HG03064 (cell line): Measurements from ENCODE around the gene TFF3.

Experiments
- ATAC-seq: cut with Tn5 transposase; IDR thresholded peaks from one replicate; pipeline ENCODE4 v1.9.1; 2021; ENCODE audit warnings: low read depth; ENCODE audit not compliant: unreplicated experiment

TFF3 gene

DNA sequence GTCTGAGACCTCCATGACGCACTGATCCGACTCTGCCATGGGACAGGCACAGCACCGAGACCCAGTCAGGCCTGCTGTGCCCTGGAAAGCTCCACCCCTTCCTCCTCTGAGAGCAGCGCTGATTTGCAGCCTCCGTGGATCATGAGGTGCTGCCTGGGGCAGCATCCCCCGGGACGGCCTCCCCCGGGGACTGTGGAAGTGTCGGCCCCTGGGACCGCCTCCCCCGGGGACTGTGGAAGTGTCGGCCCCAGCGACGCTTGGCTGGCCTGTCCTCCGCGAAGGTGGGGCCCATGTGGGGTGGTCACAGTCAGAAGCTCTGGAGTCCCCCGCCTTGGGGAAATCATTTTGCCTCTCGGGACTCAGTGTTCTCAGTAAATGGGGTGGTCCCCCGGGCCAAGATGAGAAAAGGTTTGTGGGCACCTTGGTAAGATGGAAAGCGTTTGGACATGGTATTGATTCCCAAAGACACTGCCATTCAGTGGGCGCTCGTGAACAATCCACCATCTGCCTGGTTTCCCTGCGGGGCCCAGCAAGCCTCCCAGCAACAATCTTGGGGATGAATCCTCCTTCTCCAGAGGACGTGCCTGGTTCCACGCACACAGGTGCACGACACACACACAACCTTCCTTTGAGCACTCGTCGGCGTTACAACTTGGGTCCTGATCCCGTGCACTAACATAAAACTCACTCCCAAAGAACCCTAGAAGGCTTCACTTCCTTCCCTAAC lies 32.6 kb upstream of the TFF3 start:
- no peak for ATAC-seq

DNA sequence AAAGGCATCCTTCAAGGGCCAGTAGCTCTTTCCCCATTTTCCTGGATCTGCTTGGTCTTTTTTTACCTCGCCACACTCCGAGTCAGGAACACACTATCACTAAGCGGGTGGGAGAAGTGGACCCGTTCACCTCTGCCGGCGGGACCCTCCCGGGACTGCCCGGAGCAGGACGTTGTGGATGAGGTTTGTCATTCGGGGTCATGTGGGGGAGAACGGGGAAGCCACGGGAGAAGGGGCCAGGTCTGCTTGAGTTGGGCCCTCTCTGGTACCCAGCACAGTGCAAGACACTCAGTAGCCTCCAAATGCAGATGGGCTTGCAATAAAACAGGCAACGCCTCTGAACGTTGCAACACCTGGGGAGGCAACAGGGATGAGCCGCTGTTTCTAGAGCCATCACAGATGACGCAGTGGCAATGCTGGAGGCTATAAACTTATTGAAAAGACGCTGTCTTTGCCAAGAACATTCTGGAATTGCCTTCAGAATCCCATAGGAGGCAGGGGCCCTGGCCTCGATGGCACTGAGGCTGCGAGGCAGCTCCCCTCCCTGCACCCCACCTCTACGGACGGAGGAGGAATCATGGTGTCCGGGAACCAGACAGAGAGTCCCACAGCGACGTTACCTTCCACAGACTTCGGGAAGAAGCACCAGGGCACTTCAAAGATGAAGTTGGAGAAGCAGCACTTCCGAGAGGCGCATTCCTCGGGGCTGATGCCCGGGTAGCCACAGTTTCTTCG lies 31.8 kb upstream of the TFF3 start:
- ATAC-seq: no peak

DNA sequence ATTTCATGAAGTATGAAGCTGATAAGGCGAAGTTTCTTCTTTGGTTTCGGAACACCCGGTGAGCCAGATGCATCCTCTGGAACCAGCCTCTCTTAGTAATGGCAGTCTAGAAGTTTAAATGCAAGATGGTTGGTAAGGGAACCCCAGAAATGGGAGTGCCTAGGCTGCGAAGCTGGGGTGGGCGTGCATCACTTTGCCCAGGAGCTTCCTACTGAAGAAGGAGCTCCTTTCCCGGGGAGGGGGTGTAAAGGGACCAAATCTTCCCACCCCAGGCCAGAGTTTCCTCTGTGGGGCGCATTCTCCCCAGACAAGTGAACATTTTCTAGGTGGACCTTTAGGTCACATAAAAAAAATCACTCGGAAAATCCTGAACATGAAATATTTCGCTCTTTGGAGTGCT lies 31.2 kb upstream of the TFF3 start:
- no peak for ATAC-seq

- no peak for ATAC-seq
Measured at GRCh38 chr21:42344631-42345030, 29.4 kb upstream of the TFF3 start.

- no peak for ATAC-seq
Measured at GRCh38 chr21:42343963-42344510, 28.8 kb upstream of the TFF3 start.

GRCh38 chr21:42343556-42343955 lies 28.3 kb upstream of the TFF3 start:
- no peak for ATAC-seq

GRCh38 chr21:42343101-42343500 lies 27.9 kb upstream of the TFF3 start:
- no peak for ATAC-seq

- ATAC-seq: no peak
Measured at GRCh38 chr21:42341776-42342542, 26.8 kb upstream of the TFF3 start.

GRCh38 chr21:42340187-42341050 lies 25.2 kb upstream of the TFF3 start:
- no peak for ATAC-seq

DNA sequence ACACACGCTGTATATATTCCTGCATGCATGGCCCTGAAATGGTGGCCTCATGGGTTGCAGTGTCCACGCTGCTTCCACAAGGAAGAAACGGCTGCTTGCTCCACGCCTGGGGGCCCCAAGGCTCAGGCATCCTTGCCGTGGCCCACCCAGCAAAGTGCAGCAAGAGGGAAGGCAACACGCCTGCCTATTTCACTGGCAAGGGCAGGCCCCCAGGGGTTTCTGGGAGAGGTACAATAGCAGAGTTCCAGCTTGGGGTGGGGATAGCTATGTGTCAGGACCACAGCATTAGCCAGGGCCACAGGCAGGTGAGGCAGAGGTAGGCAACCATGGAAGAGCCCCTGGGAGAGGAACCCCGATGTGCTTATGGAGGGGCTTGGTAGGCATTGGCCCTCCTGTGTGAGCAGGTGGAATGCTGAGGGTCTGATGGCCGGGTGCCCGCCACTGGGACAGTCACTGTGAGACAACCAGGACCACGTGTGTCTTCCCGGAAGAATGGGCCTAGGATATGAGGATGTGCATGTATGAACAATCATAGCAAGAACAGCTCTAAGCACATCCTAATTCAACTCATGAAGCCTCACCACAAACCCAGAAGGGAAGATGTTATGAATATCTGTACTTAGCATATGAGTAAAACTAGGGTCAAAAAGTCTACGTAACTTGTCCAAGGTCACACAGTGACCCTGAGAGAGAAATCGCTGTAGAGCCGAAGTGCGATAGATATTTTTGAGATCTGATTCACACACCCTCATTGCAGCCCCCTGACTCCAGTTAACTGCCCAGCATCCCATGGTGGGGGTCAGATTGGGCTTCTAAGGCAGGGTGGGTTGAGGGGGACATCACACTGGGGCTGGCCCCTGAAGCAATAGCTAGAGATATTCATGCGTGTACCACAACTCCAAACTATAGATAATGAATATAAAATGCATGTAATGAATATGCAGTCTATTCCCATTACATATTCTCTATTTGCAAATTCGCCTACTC lies 23.8 kb upstream of the TFF3 start:
- ATAC-seq: no peak

GRCh38 chr21:42337830-42338728 lies 22.9 kb upstream of the TFF3 start:
- no peak for ATAC-seq

GRCh38 chr21:42337276-42337675 lies 22.1 kb upstream of the TFF3 start:
- no peak for ATAC-seq

- ATAC-seq: no peak
Measured at GRCh38 chr21:42336054-42336453, 20.8 kb upstream of the TFF3 start.

GRCh38 chr21:42332557-42333317 lies 17.5 kb upstream of the TFF3 start:
- ATAC-seq: no peak

DNA sequence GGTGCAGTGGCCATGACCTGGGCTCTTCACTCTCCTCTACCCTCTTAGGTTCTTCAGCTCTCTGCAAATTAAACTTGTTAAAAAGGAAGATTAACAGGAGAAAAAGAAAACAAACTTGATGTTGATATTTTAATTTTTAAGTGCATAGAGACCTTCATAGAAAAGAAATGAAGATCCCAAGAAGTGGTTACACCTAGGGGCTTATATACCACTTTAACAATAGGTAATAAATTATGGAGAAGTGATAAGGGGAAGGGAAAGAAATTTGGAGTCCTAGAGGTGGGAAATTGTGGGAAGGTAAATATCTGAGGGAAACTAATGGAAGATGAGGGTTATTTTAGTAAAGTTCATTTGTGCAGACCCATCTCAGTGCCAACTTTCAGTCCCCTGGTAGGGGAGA lies 16.5 kb upstream of the TFF3 start:
- ATAC-seq: no peak

DNA sequence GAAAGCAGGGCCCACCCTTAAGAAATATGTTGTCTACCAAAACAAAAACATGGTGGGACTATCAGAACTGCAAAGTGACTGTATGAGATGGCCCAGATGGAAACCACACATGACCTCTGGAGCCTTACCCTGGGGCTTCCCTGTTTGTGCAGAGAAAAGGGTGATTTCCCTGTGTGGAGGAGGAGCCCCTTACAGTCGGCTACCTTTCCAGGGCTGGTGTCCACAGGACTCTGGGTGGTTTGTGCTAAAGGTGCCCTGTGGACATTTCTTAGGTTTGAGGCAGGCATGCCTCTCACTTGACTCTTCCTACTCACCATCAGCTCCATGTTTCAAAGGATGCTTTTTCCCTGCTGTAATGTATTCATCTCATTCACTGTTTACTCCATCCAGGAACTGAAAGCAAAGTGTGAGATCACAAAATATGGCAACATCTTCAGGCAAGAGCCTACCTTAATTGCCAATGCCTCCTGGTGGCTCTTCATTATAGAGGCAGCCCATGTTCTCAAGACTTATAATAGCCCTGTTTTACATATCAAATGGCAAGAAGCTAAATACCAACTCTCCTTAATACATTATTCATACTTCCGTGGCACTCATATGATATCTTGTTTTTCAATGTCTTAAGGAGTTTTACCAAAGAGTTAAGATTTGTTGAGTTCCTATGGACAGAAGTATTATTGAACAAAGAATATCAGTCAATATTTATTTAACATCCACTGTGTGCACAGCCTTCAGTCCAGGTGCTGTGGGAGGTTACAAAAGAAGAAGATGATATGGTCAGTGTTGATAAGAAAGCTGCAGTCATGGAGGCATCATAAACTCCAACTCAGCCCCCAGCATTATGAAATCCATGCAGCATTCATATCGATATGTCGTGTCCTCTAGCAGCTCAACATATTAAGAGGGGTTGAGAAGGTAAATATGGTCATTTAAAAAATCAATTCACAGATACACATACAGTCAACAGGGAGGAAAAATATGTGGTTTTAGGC lies 15.5 kb upstream of the TFF3 start:
- ATAC-seq: no peak
